GM21390 (cell line): ENCODE data around the gene DNAH3.
"Not testable (repeated sequence)": the region's sequence is repeated elsewhere in the genome, so short reads cannot be mapped to it uniquely, and the experiment has no call there.

Experiments used
- ATAC-seq: cut with Tn5 transposase; IDR thresholded peaks from one replicate; pipeline ENCODE4 v1.9.1; 2021; ENCODE audit not compliant: unreplicated experiment

DNAH3 gene

DNA sequence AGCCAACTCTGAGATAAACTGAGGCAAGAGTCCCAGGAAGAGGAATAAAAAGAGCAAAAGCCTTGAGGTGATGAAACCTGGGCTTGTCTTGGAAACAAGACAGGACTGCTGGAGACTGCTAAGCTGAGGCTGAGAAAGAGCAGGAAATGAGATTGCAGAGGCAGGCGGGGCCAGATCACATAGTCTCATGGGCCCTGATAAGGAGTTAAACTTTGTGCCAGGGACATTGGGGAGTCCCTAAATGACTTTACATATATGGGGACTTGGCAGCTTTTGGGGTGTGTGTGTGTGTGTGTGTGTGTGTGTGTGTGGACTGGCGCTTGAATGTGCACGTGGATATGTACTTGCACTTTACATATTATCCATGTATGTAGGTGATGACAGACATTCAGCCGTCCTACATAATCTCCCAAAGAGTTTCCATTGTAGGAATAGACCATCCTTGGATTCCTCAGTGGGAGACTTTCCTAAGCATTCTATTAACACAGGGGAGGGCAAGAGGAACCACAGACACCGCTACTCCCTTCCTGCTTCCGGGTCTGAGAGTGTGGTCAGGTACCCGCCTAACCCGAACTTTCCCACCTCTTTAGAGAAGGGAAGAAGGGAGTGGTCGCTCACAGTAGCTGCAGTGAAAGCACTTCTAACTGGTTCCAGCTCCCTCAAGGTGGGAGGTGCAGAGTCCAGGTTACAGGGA lies 127.0 kb downstream of the DNAH3 start:
- no peak for ATAC-seq

- no peak for ATAC-seq
These were observed 129.3 kb downstream of the DNAH3 start for GRCh38 chr16:21021316-21021715.

- no peak for ATAC-seq
These were observed 140.8 kb downstream of the DNAH3 start for GRCh38 chr16:21009815-21010214.

DNA sequence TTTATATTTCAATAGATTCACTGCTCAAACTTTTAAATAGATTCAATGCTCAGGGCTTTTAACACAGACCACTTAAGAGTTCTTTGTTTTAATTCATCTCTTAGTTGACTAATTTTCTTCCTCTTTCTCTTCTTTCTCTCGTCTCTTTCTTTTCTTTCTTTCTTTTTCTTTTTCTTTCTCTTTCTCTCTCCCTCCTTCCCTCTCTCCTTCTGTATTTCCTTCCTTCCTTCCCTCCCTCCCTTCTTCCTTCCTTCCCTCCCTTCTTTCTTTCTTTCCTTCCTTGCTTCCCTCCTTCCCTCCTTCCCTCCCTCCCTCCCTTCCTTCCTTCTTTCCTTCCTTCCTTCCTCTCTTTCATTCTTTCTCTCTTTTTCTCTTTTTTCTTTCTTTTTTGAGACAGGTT lies 145.6 kb downstream of the DNAH3 start:
- ATAC-seq, result no peak

DNA sequence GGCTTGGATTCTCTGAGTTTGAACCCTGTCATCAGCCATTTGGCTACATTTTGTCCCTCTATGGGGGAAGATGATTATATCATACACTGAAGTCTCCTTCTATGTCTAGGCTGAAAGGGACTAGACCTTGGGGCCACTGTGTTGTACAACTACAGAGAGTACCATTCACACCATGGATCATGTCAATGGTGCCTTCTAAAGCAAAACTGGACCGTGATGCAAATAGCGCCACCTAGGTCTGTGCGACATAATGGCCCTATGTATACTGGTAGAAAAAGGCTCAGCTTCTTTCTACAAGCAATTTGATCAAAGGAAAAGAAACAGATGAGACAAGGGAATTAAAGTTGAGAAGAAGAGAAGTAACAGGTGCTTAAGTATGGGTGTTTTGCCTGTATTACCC lies 149.4 kb downstream of the DNAH3 start:
- ATAC-seq, result no peak

DNA sequence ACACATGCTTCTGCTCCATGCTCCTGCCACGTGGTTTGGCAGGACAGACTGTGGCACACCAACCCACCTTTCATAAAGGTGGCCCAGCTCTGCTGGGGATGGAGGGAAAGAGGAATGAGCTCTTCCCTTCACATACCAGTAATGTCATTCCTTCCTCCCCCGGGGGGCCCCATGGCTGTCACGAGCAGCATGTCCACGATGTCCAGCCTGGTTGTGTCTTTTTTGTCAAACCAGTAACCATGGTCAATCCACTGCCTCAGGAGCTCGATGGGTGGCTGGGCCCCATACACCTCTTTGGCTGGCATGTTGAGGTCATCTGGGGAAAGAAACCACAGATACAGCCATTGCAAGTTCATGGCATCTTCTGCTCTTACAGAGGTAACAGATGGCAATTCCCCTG lies 153.5 kb downstream of the DNAH3 start:
- no peak for ATAC-seq

DNA sequence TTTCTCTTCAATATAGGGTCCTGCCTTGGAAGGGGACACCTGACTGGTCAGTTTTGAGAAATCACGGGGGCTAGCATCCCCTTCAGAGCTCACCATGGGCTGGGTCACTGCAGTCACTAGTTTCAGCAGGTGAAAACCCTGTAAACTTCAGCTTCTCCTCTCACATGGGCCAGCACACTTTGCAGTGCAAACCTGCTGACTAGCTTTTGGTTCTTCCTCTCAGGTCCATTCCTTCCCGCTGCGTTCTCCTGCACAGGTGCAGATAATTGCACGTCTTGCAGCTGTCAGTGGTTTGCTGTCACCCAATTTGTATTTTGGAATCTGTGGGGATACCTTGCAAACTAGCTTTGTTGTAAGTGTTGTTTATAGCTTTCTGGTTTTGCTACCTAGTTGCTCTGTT lies 154.9 kb downstream of the DNAH3 start:
- no peak for ATAC-seq

DNA sequence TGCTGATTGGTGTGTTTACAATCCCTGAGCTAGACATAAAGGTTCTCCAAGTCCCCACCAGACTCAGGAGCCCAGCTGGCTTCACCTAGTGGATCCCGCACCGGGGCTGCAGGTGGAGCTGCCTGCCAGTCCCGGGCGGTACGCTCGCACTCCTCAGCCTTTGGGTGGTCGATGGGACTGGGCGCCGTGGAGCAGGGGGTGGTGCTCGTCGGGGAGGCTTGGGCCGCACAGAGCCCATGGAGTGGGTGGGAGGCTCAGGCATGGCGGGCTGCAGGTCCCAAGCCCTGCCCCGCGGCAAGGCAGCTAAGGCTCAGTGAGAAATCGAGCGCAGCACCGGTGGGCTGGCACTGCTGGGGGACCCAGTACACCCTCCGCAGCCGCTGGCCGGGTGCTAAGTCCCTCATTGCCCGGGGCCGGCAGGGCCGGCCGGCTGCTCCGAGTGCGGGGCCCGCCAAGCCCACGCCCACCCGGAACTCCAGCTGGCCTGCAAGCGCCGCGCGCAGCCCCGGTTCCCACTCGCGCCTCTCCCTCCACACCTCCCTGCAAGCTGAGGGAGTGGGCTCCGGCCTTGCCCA lies 161.1 kb downstream of the DNAH3 start:
- not testable (repeated sequence) for ATAC-seq

- no peak for ATAC-seq
These were observed 163.6 kb downstream of the DNAH3 start for GRCh38 chr16:20987049-20987448.

DNA sequence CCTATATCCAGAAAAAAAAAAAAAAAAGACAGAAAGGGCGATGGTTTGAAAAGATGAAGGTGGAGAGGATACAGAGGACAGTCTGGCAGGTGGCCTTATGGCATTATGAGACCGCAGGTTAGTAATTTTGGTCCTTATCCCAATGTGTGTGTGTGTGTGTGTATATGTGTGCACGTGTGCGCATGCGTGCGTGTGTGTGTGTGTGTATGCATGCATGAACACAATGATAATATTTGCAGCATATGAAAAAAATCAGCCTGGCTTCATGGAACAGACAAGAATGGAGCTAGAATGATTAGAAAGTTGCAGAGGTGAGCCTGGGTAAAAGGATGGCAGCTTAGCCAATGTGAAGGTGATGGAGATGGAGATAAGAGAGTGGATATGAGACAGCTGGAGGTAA lies 166.6 kb downstream of the DNAH3 start:
- no peak for ATAC-seq

DNA sequence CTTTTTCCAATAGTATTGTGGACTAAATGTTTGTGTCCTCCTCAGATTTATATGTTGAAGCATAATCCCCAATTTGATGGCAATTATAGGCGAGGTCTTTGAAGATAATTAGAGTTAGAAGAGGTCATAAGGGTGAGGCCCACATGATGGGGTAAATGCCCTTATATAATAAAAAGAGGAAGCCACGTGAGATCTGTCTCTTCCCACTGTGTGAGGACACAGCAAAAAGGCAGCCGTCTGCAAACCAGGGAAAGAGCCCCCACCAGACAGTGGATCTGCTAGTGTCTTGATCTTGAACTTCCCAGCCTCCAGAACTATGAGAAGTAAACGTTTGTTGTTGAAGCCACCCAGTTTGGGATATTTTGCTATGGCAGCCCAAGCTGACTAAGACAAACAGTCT lies 174.1 kb downstream of the DNAH3 start:
- no peak for ATAC-seq

- ATAC-seq, result not testable (repeated sequence)
These were observed 177.4 kb downstream of the DNAH3 start for GRCh38 chr16:20973201-20973600.

- no peak for ATAC-seq
These were observed 179.2 kb downstream of the DNAH3 start for GRCh38 chr16:20971401-20971800.

DNA sequence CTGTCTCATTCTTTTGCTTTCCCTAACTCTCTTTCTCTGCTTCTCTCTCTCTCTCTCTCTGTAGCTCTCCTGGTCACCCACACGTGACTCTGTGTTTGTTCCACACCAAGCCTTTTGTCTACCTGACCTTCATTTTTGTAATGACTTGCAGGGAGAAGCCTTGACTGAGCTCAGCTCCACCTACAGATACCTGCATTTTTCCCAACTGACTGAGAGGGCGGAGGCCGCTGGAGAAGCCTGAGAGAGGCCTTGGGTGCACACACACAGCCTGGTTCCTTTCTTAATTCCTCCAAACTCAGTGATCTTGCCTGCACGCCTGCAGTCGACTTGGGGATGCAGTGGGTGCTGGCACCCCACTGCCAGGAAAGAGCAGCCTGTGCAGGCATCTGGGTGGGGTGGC lies 181.3 kb downstream of the DNAH3 start:
- no peak for ATAC-seq

DNA sequence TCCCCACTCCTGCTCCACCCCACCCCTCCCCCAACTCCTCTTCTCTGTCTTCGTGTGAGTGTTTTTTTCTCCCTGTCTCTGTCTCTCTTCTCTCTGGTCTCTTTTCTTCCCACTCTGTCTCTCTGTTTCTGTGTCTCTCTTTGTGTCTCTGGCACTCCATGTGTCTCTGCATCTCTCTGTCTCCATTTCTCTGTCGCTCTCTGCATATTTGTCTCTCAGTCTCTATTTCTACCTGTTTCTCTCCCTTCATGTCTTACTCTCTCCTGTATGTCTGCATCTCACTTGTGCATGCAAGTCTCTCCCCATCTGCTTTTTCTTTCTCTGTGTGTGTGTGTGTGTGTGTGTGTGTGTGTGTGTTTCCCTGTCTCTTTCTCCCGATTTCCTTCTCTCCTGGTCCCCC lies 181.9 kb downstream of the DNAH3 start:
- ATAC-seq, result no peak

DNA sequence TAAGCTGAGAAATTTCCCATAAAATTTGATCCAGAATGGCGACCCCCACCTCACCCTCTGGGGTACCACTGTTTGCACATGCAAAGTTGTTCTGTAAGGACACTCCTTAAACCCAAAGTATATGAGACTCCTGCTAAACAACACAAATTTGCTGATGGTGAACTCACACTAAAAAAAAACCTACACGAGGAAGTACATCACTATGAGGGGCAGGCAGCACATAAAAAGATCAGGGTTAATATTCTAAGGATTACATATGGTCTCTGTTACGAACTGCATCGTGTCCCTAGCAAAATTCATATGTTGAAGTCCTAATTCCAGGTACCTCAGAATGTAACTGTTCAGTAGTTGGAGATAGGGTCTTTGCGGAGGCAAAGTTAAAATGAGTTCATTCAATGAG lies 189.7 kb downstream of the DNAH3 start:
- ATAC-seq, result no peak

DNA sequence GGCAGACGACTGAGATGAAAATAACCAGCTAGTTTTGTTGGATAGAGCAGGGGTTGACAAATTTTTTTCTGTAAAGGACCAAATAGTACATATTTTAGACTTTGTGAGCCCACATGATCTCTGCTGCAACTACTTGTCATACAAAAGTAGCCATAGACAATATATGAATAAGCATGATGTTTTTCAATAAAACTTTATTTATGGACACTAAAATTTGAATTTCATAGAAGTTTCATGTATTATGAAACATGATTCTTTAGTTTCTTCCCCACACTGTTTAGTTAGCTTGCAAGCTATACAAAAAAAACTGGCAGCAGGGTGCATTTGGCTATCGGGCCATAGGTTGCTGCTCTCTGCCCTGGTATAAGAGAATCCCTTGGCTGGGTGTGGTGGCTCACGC lies 193.5 kb downstream of the DNAH3 start:
- ATAC-seq, result no peak

GRCh38 chr16:20956319-20956718 lies 194.3 kb downstream of the DNAH3 start:
- no peak for ATAC-seq

DNA sequence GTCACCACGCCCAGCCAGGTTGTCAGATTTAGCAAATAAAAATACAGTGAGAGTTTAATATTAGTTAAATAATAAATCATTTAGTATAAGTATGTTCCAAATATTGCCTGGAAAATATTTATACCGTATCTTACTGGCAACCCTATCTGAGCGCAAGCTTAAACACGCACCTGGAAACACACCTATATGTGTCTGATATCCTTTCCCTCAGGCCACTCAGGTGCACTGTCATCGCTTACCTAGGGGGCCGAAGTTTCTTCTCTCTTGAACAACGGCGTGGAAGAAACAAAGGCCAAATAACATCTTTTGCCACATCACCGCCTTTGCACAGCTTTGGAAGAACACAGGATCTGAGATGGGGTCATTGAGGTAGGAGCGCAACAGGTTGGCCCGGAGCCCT lies 196.1 kb downstream of the DNAH3 start:
- no peak for ATAC-seq

DNA sequence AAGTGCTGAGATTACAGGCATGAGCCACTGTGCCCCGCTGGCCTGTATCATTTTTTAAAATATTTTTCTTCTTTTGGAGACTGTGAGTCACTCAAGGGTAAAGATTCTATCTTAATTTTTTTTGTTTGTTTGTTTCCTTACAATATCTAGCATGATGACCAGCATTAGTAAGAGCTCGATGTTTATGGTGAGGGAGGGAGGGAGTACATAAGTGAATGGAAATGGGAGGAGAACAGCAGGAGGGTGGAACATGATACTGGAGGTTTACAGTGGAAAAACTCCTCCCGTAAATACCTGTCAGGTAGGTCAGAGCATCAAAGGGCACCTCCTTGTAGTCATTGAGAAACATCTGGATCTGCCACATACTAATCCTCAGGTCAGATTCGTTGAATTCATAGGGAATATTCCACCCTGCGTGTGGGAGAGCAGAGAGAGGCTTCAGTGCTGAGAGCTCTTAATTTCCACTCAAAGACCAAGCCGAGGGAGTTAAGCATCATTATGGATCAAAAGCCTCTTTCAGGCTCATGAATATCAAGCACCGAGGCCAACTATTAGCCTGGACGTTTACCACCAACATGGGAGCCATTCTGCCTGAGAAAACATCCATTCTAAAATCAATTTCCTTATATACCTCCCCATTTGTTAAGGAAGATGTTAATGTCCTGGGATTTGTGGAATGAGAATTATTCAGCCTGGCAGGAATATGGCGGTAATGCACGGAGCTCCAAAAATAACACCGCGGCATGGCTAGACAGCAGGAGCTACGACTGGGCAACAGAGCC lies 198.3 kb downstream of the DNAH3 start:
- no peak for ATAC-seq

GRCh38 chr16:20950294-20950693 lies 200.4 kb downstream of the DNAH3 start:
- no peak for ATAC-seq

DNA sequence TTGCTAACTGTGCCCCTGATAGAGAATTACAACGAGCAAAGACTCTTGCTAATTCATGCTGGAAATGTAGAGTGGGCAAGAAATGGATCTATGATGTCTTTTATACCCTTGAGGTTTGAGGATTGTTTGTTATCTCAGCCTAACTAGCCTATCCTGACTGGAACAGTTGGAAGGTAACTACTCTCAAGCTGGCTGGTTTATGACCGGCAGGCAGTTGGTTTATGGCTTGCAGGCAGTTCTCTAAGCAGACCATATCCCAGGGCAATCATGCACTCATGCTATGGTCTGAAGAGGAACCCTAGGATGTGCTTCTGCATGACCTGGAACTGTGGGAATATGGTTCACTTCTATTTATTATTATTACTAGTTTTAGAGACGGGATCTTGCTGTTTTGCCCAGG lies 201.0 kb downstream of the DNAH3 start:
- ATAC-seq, result no peak
